HG03558 (cell line): Measurements from ENCODE around the gene FBXL16.
"Not testable (repeated sequence)": the region's sequence is repeated elsewhere in the genome, so short reads cannot be mapped to it uniquely, and the experiment has no call there.

ENCODE experiments used
- ATAC-seq: cut with Tn5 transposase; IDR thresholded peaks from one replicate; pipeline ENCODE4 v1.9.1; 2021; ENCODE audit warnings: moderate number of reproducible peaks; ENCODE audit not compliant: unreplicated experiment; ENCODE audit errors: extremely low read depth

Gene FBXL16, protein sequence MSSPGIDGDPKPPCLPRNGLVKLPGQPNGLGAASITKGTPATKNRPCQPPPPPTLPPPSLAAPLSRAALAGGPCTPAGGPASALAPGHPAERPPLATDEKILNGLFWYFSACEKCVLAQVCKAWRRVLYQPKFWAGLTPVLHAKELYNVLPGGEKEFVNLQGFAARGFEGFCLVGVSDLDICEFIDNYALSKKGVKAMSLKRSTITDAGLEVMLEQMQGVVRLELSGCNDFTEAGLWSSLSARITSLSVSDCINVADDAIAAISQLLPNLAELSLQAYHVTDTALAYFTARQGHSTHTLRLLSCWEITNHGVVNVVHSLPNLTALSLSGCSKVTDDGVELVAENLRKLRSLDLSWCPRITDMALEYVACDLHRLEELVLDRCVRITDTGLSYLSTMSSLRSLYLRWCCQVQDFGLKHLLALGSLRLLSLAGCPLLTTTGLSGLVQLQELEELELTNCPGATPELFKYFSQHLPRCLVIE

DNA sequence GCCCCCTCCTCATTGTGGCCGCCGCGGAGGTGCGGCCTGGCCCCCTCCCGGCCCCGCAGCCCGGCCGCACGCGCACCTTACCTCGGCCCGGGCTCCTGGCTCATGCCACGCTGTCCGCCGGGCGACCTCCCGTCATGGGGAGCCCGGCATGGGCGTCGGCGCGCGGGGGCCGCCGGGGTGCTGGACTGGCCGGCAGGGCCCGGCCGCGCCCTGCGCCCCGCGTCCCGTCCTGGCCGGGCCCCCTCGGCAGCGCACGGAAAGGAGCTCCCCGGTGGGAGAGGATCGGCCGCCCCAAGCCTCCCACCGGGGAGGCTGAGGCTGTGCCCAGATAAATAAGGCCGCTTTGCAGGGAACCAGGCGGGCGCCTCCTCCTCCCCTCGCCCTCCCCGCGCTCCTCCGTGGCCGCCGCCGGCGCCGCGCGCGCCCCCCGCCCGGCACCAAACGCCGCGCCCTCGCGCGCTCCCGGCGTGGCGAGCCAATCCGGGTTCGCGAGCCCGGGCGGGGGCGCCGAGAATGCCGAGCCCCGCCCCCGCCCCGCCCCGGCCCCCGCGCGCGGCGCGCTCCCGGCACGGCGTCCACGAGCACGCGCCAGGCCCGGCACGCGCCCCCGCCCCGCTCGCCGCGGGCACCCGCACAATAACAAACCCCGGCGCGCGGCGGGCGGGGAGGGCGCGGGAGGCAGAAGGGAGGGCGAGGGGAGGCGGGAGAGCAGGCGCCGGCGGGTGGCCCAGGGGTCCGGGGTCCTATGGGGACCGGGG is at the start of gene FBXL16:
Gene FBXL16 (minus strand): TSS at position 371 of the 758 bp plus-strand sequence. CDS start 8,396 bp downstream, outside the sequence.
- no peak for ATAC-seq

DNA sequence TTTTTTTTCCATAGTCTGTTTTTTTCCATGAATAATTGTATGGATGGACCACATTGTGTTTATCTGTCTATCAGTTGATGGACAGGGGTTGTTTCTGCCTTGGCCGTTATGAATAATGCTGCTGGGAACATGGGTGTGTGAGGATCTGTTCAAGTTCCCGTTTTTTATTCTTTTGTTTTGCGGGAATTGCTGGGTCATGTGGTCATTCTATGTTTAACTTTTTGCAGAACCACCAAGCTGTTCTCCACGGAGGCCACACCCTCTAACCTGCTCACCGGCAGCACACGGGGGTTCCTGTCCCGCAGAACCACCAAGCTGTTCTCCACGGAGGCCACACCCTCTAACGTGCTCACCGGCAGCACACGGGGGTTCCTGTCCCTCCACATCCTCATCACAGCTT is 49.1 kb upstream of the FBXL16 start:
- ATAC-seq: no peak

DNA sequence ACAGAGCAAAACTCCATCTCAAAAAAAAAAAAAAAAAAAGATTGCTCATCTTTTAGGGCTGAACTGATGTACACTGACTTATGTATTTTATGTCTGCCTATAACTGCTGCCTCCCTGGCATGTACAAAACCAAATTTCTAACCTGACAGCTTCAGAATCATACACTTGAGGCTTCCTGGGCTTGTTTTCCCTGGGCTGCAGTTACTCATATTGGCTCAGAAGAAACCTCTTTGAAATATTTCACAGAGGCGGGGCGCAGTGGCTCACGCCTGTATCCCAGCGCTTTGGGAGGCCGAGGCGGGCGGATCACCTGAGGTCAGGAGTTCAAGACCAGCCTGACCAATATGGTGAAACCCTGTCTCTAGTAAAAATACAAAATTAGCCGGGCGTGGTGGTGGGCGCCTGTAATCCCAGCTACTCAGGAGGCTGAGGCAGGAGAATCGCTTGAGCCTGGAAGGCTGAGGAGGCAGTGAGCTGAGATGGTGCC is 48.6 kb upstream of the FBXL16 start:
- ATAC-seq: not testable (repeated sequence)

DNA sequence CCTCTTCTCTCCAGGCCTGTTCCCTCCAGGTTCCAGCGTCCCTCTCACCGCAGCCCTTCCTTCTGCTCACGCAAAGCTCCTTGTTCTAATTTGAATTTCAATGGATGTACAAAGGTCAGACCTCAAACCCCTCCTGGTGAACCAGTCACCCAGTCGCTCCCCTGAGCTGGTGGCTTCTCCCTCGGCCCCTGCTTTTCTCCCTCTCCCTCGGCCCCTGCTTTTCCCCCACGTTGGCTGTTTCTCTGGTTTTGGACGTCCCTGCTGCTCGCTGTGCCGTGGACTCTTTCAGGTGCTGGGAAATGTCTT is 46.4 kb upstream of the FBXL16 start:
- ATAC-seq: no peak

DNA sequence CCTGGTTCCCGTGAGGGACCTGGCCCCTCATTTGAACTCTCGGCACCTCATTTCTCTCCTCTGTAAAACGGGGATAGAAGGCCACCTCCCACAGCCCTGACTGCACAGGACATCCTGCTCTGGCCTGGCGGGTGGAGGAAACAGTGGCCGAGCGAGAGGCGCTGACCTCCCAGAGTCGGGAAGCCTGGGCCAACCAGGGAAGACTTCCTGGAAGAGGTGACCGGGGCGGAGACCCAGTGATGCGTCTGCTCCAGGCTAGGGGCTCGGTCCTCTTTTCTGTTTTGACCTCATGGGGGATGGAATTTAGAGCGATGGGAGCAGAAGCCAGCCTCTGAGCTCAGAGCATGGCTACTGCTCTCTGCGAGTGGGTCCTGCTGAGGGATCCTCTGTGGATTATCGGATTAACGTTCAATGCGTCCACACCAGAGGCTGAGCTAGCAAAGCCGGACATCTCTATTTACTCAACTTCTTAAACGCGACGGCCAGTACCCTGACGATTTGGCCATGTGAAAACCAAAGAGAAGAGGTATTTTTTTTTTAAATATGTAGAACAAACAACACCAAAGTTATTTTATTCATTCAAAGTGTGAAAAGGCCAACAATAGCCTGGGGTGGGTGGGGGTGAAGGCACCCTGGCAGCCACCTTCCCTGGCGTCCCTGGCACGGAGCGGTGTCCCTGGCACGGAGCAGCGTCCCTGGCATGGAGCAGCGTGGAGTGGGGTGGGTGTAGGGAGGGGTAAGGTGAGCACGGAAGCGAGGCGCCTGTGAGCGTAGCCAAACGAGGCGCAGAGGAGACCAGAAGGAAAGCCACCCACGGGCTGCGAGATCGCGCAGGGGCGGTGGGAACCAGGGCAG is 45.8 kb upstream of the FBXL16 start:
- ATAC-seq: no peak

DNA sequence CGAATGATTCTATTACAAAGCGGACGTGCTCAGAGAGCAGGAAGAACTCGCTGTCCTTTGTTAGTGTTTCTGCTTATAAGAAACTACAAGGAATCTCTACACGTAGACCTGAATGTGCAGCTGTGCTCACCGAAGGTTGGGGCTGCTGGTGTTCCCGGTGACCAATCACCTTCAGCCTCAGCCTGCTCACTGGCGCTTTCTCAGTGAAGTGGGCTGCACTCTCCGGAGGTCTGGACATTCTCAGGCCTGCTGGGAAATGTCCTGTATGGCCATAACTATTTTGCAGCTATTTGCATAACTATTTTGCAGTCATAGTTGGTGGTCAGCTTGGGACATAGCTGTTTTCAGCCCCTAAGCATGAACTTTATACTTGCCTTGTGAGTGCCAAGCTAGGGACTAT is 44.9 kb upstream of the FBXL16 start:
- no peak for ATAC-seq

DNA sequence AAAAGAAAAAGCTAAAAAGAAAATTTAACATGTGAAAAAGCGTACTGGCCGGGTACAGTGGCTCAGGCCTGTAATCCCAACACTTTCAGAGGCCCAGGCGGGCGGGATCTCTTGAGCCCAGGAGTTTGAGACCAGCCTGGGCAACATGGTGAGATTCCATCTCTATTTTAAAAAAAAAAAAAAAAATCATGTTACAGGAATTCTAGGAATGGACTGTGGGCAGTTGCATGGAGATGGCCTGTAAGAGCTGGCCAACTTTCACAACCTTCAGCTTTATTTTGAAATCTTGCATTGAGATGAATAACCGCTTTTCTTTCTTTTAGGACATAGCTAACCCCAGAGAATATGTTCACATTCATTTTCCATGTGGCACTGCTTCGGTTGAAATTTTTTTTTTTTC is 43.4 kb upstream of the FBXL16 start:
- ATAC-seq: no peak

DNA sequence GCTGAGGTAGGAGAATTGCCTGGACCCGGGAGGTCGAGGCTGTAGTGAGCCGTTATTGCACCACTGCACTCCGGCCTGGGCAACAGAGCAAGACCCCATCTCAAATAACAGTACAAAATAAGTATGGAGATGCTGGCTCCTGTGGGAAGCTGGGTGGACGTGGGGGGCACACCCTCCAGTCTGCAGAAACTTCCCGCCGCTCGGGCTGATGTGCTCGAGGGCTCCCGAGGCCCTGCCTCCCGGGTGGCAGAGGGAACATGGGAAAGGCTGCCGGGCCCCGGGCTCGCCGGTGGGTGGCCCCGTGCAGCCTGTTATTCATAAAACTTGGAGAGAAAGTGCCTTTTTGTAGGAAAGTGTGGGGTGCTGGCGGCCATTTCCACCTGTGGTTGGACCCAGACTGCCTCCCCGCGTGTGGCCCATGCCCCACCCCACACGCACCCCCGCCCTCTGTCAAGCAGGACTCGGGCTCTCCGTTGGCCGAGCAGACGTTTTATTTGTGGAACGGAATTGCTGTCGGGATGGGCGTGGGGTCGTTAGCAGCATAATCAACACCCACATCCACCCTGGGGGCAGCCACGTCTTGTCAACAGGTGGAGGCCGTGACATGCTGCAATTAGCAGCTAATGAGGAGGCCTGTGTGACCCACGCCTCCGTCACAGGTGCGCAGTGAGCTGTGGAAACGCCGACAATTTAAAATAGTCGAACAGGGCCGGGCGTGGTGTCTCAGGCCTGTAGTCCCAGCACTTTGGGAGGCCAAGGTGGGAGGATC is 42.6 kb upstream of the FBXL16 start:
- no peak for ATAC-seq

DNA sequence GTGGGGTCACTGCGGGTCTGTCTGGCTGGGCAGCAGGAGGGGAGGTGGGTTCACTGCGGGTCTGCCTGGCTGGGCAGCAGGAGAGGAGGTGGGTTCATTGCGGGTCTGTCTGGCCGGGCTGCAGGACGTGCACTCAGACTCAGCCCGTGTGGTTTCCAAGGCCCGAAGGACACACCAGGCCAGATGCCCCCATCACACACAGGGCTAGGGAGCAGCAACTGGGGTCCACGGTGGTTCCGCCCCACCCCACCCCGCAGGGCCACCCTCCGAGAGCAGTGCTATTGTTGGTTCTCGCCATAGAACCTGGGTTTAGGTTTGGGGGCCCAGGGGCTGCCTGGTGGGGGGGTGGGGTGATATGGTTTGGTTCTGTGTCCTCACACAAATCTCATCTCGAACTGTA is 41.0 kb upstream of the FBXL16 start:
- ATAC-seq: no peak

DNA sequence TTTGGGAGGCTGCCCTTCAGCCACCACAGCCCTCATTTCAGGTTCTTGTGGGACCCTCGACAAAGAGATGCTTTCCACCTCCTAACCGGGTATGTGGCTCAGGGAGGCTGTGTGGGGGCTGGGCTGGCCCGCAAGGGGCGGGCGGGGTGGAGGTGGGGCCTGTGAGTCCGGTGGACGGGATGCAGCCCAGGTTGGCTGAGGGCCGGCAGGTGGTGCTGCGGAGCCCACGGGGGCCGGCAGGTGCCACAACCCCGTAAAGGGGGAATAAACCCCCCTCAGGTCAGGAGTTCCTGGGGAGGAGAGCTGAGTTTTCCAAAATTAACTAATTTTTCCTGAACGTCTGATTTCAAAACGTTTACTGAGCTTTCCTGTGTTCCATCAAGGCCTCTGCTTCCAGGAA is 40.1 kb upstream of the FBXL16 start:
- ATAC-seq: no peak

DNA sequence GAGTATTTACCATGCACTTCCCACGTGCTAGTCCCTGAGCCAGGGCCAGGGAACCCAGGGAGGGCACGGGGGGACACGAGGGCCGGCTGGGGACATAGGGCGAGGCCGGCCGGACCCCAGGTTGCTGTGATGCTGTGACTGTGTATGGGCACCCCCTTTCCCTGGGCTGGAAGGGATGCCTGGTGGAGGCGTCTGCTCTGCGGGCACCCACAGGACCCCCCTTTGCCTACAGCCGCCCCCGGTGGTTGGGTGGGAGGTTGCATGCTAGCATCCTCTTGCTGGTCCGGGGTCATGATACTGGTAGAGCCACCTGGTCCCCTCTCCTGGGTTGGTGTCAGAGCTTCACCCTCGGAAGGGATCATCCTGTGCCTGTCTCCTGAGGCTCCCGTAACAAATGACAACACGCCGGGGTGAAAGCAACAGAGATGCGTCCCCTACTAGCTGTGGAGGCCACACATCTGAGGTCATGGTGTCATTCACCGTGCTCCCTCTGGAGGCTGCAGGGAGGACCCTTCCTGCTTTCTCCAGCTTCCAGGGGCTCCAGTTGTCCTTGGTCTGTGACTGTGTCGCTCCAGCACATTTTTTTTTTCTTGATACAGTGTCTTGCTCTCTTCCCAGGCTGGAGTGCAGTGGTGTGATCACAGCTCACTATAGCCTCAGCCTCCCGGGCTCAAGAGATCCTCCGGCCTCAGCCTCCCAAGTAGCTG is 38.3 kb upstream of the FBXL16 start:
- no peak for ATAC-seq

DNA sequence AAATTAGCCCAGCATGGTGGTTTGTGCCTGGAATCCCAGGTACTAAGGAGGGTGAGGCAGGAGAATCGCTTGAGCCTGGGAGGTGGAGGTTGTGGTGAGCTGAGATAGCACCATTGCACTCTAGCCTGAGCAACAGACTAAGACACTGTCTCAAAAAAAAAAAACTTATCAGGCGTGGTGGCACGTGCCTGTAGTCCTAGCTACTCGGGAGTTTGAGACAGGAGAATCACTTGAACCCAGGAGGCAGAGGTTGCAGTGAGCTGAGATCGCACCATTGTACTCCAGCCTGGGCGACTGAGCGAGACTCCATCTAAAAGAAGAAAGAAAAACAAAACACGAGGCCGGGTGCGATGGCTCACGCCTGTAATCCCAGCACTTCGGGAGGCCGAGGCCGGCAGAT is 37.3 kb upstream of the FBXL16 start:
- not testable (repeated sequence) for ATAC-seq

DNA sequence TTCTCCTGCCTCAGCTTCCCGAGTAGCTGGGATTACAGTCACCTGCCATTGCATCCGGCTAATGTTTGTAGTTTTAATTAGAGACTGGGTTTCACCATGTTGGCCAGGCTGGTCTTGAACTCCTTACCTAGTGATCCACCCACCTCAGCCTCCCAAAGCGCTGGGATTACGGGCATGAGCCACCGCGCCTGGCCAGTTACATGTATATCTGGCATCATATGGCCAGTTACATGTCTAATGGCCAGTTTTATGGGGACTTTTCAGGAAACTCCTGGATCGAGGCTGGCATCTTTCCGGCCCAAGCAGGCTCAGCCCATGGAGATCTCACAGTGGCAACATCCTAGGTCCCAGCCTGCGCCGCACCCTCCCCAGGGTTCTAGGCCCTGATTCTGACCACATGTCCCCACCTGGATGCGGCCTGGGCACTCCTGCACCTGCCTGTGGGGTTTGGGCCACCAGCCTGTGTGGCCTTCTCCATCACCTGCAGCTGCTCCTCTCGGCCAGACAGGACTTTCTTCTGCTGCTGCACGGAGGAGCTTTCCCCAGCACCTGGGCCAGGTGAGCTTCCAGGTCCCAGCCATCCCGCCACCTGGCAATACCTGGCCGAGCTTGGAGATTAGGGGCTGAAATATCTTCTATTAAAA is 36.5 kb upstream of the FBXL16 start:
- ATAC-seq: no peak

DNA sequence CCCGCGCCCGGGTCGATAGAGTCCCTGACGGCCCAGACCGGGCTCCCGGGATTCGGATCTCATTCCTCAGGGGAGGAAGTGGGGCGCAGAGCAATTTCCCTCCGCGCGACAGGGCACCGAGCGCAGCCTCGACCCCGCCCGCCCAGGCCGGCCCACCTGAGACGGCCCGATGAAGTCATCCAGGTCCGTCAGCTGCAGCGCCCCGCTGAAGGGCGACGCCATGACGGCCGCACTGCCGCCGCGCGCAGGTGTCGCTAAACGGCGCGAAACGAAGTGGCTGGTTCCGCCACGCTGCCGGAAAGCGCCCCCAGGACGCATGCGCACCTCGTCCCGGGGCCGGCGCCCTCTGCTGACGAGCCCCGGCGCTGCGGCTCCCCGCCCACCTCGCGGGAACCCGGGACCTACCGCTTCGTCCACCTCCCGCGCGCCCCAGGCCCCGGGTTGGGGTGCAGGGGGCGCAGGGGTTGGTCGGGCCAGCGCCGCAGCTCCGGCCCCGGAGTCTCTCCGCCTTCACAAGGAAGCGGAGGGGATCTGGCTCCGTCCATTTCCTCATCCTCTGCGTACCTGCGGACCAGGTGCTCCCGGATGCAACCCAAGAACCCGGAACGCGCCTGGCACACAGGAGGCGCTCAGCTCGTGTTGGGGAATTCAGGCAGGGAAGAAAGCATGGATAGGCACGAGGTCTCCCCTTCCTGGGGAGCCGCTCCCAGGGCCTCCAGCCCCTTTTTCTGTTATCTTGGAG is 35.3 kb upstream of the FBXL16 start, which contains the start of gene CIAO3:
Gene CIAO3 (minus strand): TSS at position 234 of the 742 bp plus-strand sequence. CDS start 12 bp downstream, at position 222.
- no peak for ATAC-seq

DNA sequence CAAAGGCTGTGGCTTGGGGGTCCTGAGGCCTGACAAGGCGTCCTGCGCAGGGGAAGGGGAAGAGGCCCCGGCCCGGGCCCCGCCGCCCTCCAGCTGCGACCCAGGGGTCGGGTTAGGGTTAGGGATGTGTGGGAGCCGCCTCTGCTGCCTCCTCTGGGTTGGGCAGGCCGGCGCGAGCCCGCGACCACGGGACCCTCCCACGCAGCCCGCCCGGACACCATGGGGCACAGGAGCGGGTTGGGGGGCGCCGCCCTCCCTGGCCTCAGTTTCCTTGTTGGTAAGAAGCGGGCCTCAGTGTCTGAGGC is 34.8 kb upstream of the FBXL16 start:
- ATAC-seq: no peak

DNA sequence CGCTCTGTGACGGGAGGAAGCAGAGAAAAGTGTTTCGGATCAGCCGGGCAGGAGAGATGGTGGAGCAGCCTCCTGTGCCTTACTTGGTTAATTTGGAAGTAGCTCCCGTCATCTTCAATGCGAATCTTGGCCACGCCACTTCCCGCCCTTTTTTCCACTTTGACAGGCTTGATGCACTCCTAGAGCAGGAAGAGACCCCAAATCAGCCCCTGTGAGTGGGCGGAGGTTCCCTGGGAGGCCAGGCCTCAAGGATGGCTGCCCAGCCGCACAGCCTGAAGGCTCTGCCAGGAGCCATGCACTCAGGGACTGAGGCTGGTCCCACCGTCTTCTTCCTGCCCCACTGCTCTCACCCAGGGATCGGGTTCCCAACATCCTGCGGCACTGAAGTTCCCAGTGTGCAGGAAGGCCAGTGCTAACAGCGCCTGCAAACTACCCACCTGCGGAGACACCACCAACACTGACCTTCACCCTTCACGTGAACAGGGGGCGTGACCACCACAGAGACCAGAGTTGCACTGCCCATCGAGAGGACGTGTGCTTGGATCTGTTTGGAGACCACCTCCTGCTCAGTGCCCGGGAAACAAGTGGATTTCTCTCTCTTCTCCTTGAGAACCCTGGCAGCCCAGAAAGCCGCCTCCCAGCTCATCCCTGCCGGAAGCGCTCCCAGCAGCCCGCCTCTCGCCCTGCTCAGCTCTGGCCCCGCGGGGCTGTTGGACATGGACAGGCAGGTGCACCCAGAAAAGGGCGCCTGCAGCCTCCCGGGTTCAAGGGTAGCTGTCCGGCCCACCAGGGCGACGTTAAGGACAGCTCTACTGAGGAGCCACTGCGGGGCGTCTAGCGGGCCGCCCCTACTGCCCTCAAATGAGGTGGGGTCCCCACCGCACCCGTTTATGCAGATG is 34.2 kb upstream of the FBXL16 start:
- ATAC-seq: no peak

DNA sequence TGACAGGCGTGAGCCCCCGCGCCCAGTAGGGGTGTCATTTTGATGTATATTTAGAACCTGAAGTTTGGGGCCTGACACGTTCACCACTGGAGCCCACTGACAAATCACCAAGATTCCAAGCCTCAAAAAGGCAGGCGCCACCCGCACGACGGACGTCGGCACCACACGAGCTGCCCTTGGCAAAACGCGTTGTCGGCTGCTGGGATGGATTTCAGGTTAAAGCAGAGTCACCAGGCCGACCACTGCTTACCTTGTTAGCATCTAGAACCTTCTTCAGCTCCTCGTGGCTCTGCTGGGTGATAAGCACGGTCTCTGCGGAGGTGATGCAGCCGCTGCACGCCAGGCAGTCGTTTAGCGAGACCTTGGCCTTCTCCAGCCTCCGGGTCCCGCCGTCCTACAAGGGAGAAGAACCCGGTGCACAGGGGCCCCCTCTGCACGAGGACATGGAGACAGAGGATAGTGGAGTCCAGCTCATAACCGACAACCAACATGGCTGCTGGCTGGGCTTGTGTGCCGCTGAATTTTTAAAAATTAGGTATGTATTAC is 31.4 kb upstream of the FBXL16 start:
- no peak for ATAC-seq
